B cell (primary cell): Measurements from ENCODE around the gene GPR156. TPM values are rescaled to one million over a fixed set of nuclear protein-coding genes. Genes with fewer than 3 reads are reported as not detected.

Experiments
- ATAC-seq: fragments of 200-7000 bp; cut with Tn5 transposase; one replicate; pipeline ENCODE4 v1.10.0; 2021; ENCODE audit warnings: low read depth, mild to moderate bottlenecking, moderate number of reproducible peaks, moderate library complexity
- CTCF ChIA-PET: fragments of 350-600 bp; sonication (Branson Sonifier 250); formaldehyde crosslinking; loops from one replicate; lab custom pipeline; 2021; ENCODE audit warnings: antibody characterized with exemption, inconsistent platforms; lab: Charles Lee
- POLR2A ChIA-PET: fragments of 350-600 bp; sonication (Branson Sonifier 250); formaldehyde crosslinking; loops from one replicate; lab custom pipeline; 2021; ENCODE audit warnings: antibody characterized with exemption; lab: Charles Lee
- DNase-seq: peaks from one replicate; pipeline ENCODE4 v3.0.0; 2013
- H2AFZ ChIP-seq: 2 replicates; pipeline ENCODE4 v1.6.1; 2012; ENCODE audit warnings: mild to moderate bottlenecking, low read depth, low read length; ENCODE audit not compliant: insufficient read depth, poor library complexity, severe bottlenecking
- H3K27ac ChIP-seq, 2 donors: 1 replicate in 1 of 2; 2 replicates in 1 of 2; pipeline ENCODE4 v1.5.1; 2012 to 2013; ENCODE audit warnings: low read length in 2 of 2, mild to moderate bottlenecking in 2 of 2, moderate library complexity in 1 of 2
- H3K27me3 ChIP-seq, 4 experiments: fragments of 200-600 bp in 1 of 4; sonication (generic) in 1 of 4; replicated peaks in 1 of 4; 1 replicate in 2 of 4; 2 replicates in 2 of 4; pipeline versions ENCODE4 v1.6.1 to v1.7.0; 2013 to 2016; ENCODE audit warnings: low read length in 3 of 4, mild to moderate bottlenecking in 2 of 4, mixed read lengths in 1 of 4, moderate library complexity in 1 of 4; ENCODE audit not compliant: insufficient read depth in 4 of 4, control insufficient read depth in 3 of 4; ENCODE audit errors: control extremely low read depth in 1 of 4
- H3K36me3 ChIP-seq, 2 experiments: replicated peaks in 1 of 2; 1 replicate in 1 of 2; 2 replicates in 1 of 2; pipeline versions ENCODE4 v1.6.1 to v1.7.1; 2013; ENCODE audit warnings: low read length in 1 of 2; ENCODE audit not compliant: insufficient read depth in 2 of 2, control insufficient read depth in 1 of 2; ENCODE audit errors: control extremely low read depth in 1 of 2, extremely low read depth in 1 of 2
- H3K4me1 ChIP-seq, 2 donors: fragments of 200-600 bp in 1 of 2; sonication (generic) in 1 of 2; 1 replicate in 1 of 2; 2 replicates in 1 of 2; pipeline versions ENCODE4 v1.5.1 to v1.6.1; 2013 to 2017; ENCODE audit warnings: low read length in 2 of 2; ENCODE audit not compliant: control insufficient read depth in 2 of 2, insufficient read depth in 2 of 2
- H3K4me2 ChIP-seq: replicated peaks from 2 replicates; pipeline ENCODE3; 2012; ENCODE audit warnings: mild to moderate bottlenecking, low read depth, low read length; ENCODE audit not compliant: poor library complexity, severe bottlenecking
- H3K4me3 ChIP-seq, 5 experiments: fragments of 200-600 bp in 1 of 5; sonication (generic) in 1 of 5; 1 replicate in 3 of 5; 2 replicates in 2 of 5; pipeline versions ENCODE4 v1.5.1 to v1.7.0; 2011 to 2016; ENCODE audit warnings: low read length in 4 of 5, mild to moderate bottlenecking in 4 of 5, low read depth in 2 of 5, control low read depth in 1 of 5, moderate library complexity in 1 of 5; ENCODE audit not compliant: insufficient read depth in 1 of 5; ENCODE audit errors: control extremely low read depth in 1 of 5, extremely low read depth in 1 of 5
- H3K79me2 ChIP-seq: fragments of 200-600 bp; sonication (generic); one replicate; pipeline ENCODE4 v1.6.0; 2016; ENCODE audit warnings: low read length; ENCODE audit not compliant: control insufficient read depth, insufficient read depth
- H3K9ac ChIP-seq: fragments of 200-600 bp; sonication (generic); 2 replicates; pipeline ENCODE4 v1.6.1; 2017; ENCODE audit warnings: mild to moderate bottlenecking, low read length, moderate library complexity
- H3K9me3 ChIP-seq, 3 donors: one replicate each; pipeline versions ENCODE4 v1.6.1 to v1.7.1; 2013; ENCODE audit warnings: low read length in 2 of 3; ENCODE audit not compliant: control insufficient read depth in 2 of 3, insufficient read depth in 1 of 3; ENCODE audit errors: control extremely low read depth in 1 of 3
- H4K20me1 ChIP-seq: 2 replicates; pipeline ENCODE4 v1.6.0; 2012; ENCODE audit warnings: mild to moderate bottlenecking, low read length; ENCODE audit not compliant: insufficient read depth, control insufficient read depth, poor library complexity, severe bottlenecking
- H3K27ac Mint-ChIP-seq: one replicate; pipeline ENCODE4 v1.8.0; 2021; ENCODE audit warnings: mixed read lengths
- H3K27me3 Mint-ChIP-seq: one replicate; pipeline ENCODE4 v1.8.0; 2021; ENCODE audit warnings: mixed read lengths
- H3K4me1 Mint-ChIP-seq: one replicate; pipeline ENCODE4 v1.8.0; 2021; ENCODE audit warnings: mixed read lengths
- H3K4me3 Mint-ChIP-seq: one replicate; pipeline ENCODE4 v1.8.0; 2021; ENCODE audit warnings: mixed read lengths
- H3K9me3 Mint-ChIP-seq: one replicate; pipeline ENCODE4 v1.8.0; 2022; ENCODE audit warnings: mixed read lengths; ENCODE audit not compliant: insufficient read depth
- EZH2 ChIP-seq: IDR thresholded peaks from 2 replicates; pipeline ENCODE4 v1.6.1; 2012; ENCODE audit warnings: borderline replicate concordance, low read depth, mild to moderate bottlenecking, moderate library complexity, low read length; ENCODE audit not compliant: insufficient read depth, poor library complexity, severe bottlenecking
- WGBS: methylation state at CpG from one replicate; pipeline ENCODE4 v1.1.5; 2013; ENCODE audit warnings: missing lambda C conversion rate; ENCODE audit not compliant: insufficient coverage; 5-methylcytosine and 5-hydroxymethylcytosine counted together
- intact Hi-C: fragments of 100-400 bp; cut with micrococcal nuclease; formaldehyde crosslinking; loops from one replicate; pipeline ENCODE4 v1.10.0; 2022
- polyA plus RNA-seq: library from polyadenylated mRNA; depleted of rRNA; stranded (reverse); fragments of >200 nt; gene quantifications from 2 replicates; pipeline ENCODE4 v1.2.3, GENCODE V29; 2012
- total RNA-seq, 2 donors: library from RNA; stranded (reverse); fragments of 120-200 nt in 1 of 2; gene quantifications; 1 replicate in 1 of 2; 2 replicates in 1 of 2; pipeline versions ENCODE4 v1.2.3 to v1.2.4, GENCODE V29; 2013 to 2022
- TF ChIP-seq, protein P1 (sequence below): fragments of 200-600 bp; IDR thresholded peaks from one replicate; pipeline ENCODE4 v1.8.0; 2022; ENCODE audit warnings: antibody characterized with exemption, mild to moderate bottlenecking

Gene GPR156
- total and polyA plus RNA-seq, 2 donors (not counting 1 experiment from before 2014, with no cell fraction given), result 0.03 to 0.20 TPM

DNA sequence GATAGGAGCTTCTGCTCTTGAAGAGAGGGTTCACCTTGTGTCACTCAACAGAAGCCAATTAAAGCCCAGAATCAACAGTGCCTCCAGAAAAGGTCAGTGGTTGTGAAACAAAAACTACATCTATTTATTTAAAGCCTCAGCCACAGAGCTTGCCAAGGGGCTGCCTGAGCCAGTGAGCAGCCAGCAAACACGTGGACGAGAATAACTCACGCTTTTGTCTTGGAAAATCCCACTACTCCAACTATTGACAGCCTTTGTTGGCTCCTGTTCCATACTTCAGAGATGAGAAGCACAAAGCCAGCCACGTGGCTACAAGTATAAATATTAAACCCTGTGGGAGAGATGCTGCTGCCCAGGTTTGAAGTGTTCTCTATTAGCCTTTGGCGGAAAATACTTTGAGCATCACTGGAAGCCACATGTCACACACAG lies 10.3 kb downstream of the GPR156 start:
- H3K27me3 ChIP-seq, result peaks cover 0 to 4% (median 1%) of the 10 kb centered on the region in 4 experiments
- WGBS, result 79% methylated on average over 3 of the region's 5 CpGs
- POLR2A ChIA-PET, result no interaction called here
- peaks cover 4% of the 10 kb centered on the region for H3K9me3 Mint-ChIP-seq
- H3K27ac ChIP-seq, result no peak overlapping the region
- H3K9me3 ChIP-seq, result peaks cover 0 to 3% (median 0%) of the 10 kb centered on the region in 3 donors
- no peak overlapping the region for H3K4me3 ChIP-seq
- no peak overlapping the region for H3K9ac ChIP-seq
- no peak overlapping the region for H2AFZ ChIP-seq
- no peak for TF ChIP-seq EZH2
- TF ChIP-seq, protein P1, sequence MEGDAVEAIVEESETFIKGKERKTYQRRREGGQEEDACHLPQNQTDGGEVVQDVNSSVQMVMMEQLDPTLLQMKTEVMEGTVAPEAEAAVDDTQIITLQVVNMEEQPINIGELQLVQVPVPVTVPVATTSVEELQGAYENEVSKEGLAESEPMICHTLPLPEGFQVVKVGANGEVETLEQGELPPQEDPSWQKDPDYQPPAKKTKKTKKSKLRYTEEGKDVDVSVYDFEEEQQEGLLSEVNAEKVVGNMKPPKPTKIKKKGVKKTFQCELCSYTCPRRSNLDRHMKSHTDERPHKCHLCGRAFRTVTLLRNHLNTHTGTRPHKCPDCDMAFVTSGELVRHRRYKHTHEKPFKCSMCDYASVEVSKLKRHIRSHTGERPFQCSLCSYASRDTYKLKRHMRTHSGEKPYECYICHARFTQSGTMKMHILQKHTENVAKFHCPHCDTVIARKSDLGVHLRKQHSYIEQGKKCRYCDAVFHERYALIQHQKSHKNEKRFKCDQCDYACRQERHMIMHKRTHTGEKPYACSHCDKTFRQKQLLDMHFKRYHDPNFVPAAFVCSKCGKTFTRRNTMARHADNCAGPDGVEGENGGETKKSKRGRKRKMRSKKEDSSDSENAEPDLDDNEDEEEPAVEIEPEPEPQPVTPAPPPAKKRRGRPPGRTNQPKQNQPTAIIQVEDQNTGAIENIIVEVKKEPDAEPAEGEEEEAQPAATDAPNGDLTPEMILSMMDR, result no peak
- no peak overlapping the region for H3K4me2 ChIP-seq
- ATAC-seq (no peak), DNase-seq (no peak)
- no peaks in the 10 kb centered on the region for H3K79me2 ChIP-seq
- CTCF ChIA-PET, result interaction anchor here (1.0 kb wide), 1 partner anchor 142 kb away, joined by 3 read pairs; no protein-coding TSS in a partner anchor
- intact Hi-C loops, result no loop called here
- peaks cover 30% of the 10 kb centered on the region for H3K27me3 Mint-ChIP-seq
- no peaks in the 10 kb centered on the region for H3K36me3 ChIP-seq
- H3K4me3 Mint-ChIP-seq, result no peak overlapping the region
- H4K20me1 ChIP-seq, result no peaks in the 10 kb centered on the region
- no peak overlapping the region for H3K27ac Mint-ChIP-seq
- H3K4me1 ChIP-seq, result no peaks in the 10 kb centered on the region
- no peaks in the 10 kb centered on the region for H3K4me1 Mint-ChIP-seq

DNA sequence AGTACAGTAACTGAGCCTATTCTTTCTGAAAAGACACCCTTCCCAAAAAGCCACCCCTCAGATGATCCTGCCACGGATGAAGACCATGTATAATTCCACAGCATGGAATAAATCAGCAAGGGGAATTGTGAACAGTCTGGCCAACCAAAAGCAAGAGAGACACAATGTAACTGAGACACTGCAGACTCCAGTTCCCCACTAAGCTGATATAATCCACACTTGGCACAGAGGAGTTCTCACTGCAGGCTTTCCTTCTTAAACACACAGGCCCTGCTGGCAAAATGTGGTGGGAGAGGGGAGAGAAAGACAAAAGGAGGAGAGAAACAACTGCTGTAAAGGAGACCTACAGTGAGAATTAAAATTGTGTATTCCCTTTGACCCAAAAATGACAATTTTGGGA lies 12.7 kb downstream of the GPR156 start:
- H3K36me3 ChIP-seq, result no peaks in the 10 kb centered on the region
- no peak overlapping the region for H3K9ac ChIP-seq
- H3K4me2 ChIP-seq, result no peak overlapping the region
- H3K27me3 ChIP-seq, result peaks cover 0 to 4% (median 1%) of the 10 kb centered on the region in 4 experiments
- H3K4me1 ChIP-seq, result no peaks in the 10 kb centered on the region
- peaks cover 21% of the 10 kb centered on the region for H3K27me3 Mint-ChIP-seq
- intact Hi-C loops, result no loop called here
- ChIA-PET CTCF (no interaction called here), POLR2A (no interaction called here)
- no peak for TF ChIP-seq EZH2
- TF ChIP-seq, protein P1, result no peak
- no peak overlapping the region for H3K4me3 Mint-ChIP-seq
- WGBS, result 50% methylated on average over 1 of the region's 1 CpG
- no peak overlapping the region for H3K27ac ChIP-seq
- ATAC-seq, result no peak
- peaks cover 0 to 3% (median 0%) of the 10 kb centered on the region in 3 donors for H3K9me3 ChIP-seq
- H3K4me1 Mint-ChIP-seq, result no peaks in the 10 kb centered on the region
- no peaks in the 10 kb centered on the region for H4K20me1 ChIP-seq
- no peak overlapping the region for H3K27ac Mint-ChIP-seq
- H3K9me3 Mint-ChIP-seq, result no peaks in the 10 kb centered on the region
- DNase-seq, result no peak
- no peak overlapping the region for H3K4me3 ChIP-seq
- H3K79me2 ChIP-seq, result no peaks in the 10 kb centered on the region
- no peak overlapping the region for H2AFZ ChIP-seq
